Measurements from ENCODE around the gene RPS27A.
"Not testable (repeated sequence)": the region's sequence is repeated elsewhere in the genome, so short reads cannot be mapped to it uniquely, and the experiment has no call there.

GRCh38 chr2:55186837-55187236, 45.7 kb upstream of the RPS27A start:
- not testable (repeated sequence) for TF ChIP-seq POLR2A (IDR thresholded peaks at IDR 0.05; ENCODE audit: low read depth, low read length); POLR2AphosphoS5 (IDR thresholded peaks at IDR 0.05; ENCODE audit: low read depth, low read length); TAF1 (IDR thresholded peaks at IDR 0.05; ENCODE audit: borderline replicate concordance, low read depth, low read length)

Data from GM12892 (cell line).